Kidney (tissue), 14 donors: ENCODE measurements around the gene IL1R1. TPM values are rescaled to one million over a fixed set of nuclear protein-coding genes. Genes with fewer than 3 reads are reported as not detected.

Experiments
- DNase-seq, 5 donors: peaks; one replicate each; pipeline ENCODE4 v3.0.0-alpha.2; 2013 to 2020
- FAIRE-seq: peaks from 2 replicates; lab custom pipeline; 2012; peaks lifted over from hg19 to GRCh38; lab: Jason Lieb, UNC
- H3K27ac ChIP-seq, 2 donors: one replicate each; pipeline ENCODE4 v1.7.0; 2013; ENCODE audit warnings: low read depth in 2 of 2, low read length in 2 of 2, inconsistent platforms in 1 of 2
- H3K27me3 ChIP-seq: one replicate; pipeline ENCODE4 v1.7.1; 2013; ENCODE audit warnings: low read length, inconsistent platforms; ENCODE audit not compliant: control insufficient read depth, insufficient read depth
- H3K36me3 ChIP-seq, 3 donors: one replicate each; pipeline versions ENCODE4 v1.7.0 to v1.7.1; 2013; ENCODE audit warnings: low read length in 3 of 3, control low read depth in 1 of 3, inconsistent platforms in 1 of 3; ENCODE audit not compliant: insufficient read depth in 3 of 3, control insufficient read depth in 2 of 3
- H3K4me1 ChIP-seq, 3 donors: one replicate each; pipeline versions ENCODE4 v1.7.0 to v1.7.1; 2013; ENCODE audit warnings: low read length in 3 of 3, inconsistent platforms in 1 of 3, low read depth in 1 of 3; ENCODE audit not compliant: control insufficient read depth in 2 of 3, insufficient read depth in 2 of 3
- H3K4me3 ChIP-seq, 3 donors: one replicate each; pipeline versions ENCODE4 v1.7.0 to v1.8.1; 2013; ENCODE audit warnings: low read length in 3 of 3, control low read depth in 1 of 3, inconsistent platforms in 1 of 3
- H3K9ac ChIP-seq, 3 donors: one replicate each; pipeline versions ENCODE4 v1.7.0 to v1.7.1; 2013; ENCODE audit warnings: low read length in 3 of 3, control low read depth in 1 of 3, inconsistent platforms in 1 of 3
- H3K9me3 ChIP-seq, 3 donors: one replicate each; pipeline versions ENCODE4 v1.7.0 to v1.7.1; 2013; ENCODE audit warnings: low read length in 3 of 3, control low read depth in 1 of 3, inconsistent platforms in 1 of 3; ENCODE audit not compliant: control insufficient read depth in 2 of 3, insufficient read depth in 1 of 3
- intact Hi-C: fragments of 100-400 bp; cut with DNase I; formaldehyde crosslinking; loops from one replicate; pipeline ENCODE4 v1.11.1; 2022
- polyA plus RNA-seq: library from polyadenylated mRNA; stranded (reverse); fragments of 350-450 nt; fragmentation: Illumina TruSeq; extraction: RNeasy Lipid Tissue Mini Kit (QIAGEN cat#74804); gene quantifications from one replicate; pipeline ENCODE4 v1.2.3, GENCODE V29; 2014; ENCODE audit warnings: low read depth, low replicate concordance; ENCODE audit not compliant: insufficient read depth
- total RNA-seq: library from RNA; stranded (reverse); fragmentation: NEBNext Ultra II Directional; extraction: Animal tissue kit (Norgen Biotek cat#: 25700); gene quantifications from one replicate; pipeline ENCODE4 v1.2.1, GENCODE V29; 2021
- TF ChIP-seq, protein P1 (sequence below): IDR thresholded peaks from 3 replicates; pipeline ENCODE4 v1.5.1; 2012; ENCODE audit warnings: mild to moderate bottlenecking, moderate library complexity, borderline replicate concordance; ENCODE audit not compliant: insufficient read depth; ENCODE audit errors: extremely low read depth
- donor health status: control.
- donor health status: control.
- donor health status: control.
- donor health status: control.
- donor health status: control.
- donor health status: DM: yes; HTN: yes; CAD: no.
- donor health status: Normal renal cell carcinoma (clear cell type).

IL1R1 gene
- total and polyA plus RNA-seq, 2 donors from 2014 or later = 24.6 to 95.9 TPM

DNA sequence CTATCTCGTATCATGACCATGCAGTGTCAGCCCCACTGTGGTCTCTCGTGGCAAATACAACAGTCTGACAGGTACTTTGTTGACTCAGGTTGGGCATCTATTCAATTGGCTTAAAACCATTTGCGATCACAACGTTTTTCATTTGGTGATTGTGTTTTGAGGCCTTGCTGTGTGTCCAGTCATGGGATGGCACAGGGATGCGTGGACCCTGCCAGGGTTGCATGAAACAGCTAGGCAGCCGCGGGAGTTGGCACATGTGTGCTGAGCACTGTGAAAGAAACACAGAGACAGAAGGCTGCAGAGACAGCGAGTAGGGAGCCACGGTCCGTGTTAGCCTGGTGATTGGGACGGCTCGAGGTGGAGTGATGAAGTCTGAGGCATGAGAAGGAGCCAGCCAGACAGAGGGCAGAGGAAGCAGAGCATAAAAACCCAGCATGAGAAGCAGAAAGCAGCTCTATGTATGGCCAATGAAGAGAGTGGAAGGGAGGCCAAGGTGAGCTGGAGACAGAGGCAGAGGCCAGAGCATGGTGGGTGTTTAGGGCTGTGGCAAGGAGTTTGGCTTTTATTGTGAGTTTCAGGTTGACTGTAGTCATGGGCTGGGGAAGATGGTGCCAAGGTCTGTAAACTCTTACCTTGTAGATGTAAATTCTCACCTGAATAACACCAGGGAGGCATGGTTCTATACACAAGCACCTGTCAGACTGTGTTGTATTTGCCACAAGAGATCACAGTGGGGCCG is 31.8 kb upstream of the IL1R1 start:
- Histone ChIP-seq H3K9ac (no peak overlapping the region), H3K27me3 (no peaks in the 10 kb centered on the region), H3K4me3 (no peak overlapping the region), H3K4me1 (peaks cover 4 to 32% (median 18%) of the 10 kb centered on the region in 3 donors), H3K36me3 (no peaks in the 10 kb centered on the region), H3K9me3 (no peaks in the 10 kb centered on the region), H3K27ac (no peak overlapping the region)
- TF ChIP-seq, protein P1, sequence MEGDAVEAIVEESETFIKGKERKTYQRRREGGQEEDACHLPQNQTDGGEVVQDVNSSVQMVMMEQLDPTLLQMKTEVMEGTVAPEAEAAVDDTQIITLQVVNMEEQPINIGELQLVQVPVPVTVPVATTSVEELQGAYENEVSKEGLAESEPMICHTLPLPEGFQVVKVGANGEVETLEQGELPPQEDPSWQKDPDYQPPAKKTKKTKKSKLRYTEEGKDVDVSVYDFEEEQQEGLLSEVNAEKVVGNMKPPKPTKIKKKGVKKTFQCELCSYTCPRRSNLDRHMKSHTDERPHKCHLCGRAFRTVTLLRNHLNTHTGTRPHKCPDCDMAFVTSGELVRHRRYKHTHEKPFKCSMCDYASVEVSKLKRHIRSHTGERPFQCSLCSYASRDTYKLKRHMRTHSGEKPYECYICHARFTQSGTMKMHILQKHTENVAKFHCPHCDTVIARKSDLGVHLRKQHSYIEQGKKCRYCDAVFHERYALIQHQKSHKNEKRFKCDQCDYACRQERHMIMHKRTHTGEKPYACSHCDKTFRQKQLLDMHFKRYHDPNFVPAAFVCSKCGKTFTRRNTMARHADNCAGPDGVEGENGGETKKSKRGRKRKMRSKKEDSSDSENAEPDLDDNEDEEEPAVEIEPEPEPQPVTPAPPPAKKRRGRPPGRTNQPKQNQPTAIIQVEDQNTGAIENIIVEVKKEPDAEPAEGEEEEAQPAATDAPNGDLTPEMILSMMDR = no peak
- DNase-seq (no peak), FAIRE-seq (no peak)
- intact Hi-C loops = no loop called here

DNA sequence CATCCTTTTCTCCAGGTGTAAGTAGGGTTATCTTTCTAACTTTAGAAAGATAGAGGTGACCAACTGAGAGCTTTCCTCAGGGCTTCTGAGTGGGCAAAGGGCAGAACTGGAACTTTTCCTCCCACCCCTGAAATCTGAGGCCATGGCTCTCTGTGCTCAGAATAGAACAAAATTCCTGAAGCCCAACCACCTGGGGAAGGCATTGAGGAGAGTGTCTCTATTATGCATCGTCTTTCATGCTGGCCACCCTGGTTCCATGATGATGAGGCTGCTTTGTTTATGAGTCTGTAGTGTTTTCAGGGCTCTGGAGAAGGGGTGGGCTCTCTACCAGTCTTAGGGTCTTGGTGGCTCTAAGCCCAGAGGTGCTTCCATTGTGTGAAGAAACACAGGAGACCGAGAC is 30.7 kb upstream of the IL1R1 start:
- no peaks in the 10 kb centered on the region for H3K9me3 ChIP-seq
- FAIRE-seq = no peak
- H3K4me3 ChIP-seq = no peak overlapping the region
- no peaks in the 10 kb centered on the region for H3K36me3 ChIP-seq
- H3K9ac ChIP-seq = no peak overlapping the region
- no peaks in the 10 kb centered on the region for H3K27me3 ChIP-seq
- no peak overlapping the region for H3K27ac ChIP-seq
- TF ChIP-seq, protein P1 = no peak
- H3K4me1 ChIP-seq = peaks cover 0 to 31% (median 15%) of the 10 kb centered on the region in 3 donors
- intact Hi-C loops = no loop called here
- peak in 4 of 5 donors; percentile 33 to 82 (median 62) for DNase-seq

DNA sequence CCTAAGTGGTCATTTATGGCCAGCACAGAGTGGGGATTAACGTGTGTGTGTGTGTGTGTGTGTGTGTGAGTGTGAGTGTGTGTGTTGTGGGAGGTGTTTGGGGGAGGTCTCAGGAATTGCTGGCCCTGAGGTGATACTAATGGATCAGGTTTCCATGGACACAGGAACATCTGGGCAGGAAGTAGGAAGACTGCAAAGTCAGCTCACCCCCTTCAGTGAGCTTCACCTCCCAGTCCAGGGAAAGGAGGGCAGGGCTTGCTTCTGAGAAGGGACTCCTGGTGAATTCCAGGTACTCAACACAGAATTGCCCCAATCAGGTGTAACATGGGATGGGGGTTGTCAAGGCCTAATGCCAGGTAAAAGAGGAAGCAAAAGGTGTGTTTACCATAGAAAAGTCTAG is 30.3 kb upstream of the IL1R1 start:
- Histone ChIP-seq H3K27ac (no peak overlapping the region), H3K4me1 (peaks cover 0 to 29% (median 18%) of the 10 kb centered on the region in 3 donors), H3K9me3 (no peaks in the 10 kb centered on the region), H3K9ac (no peak overlapping the region), H3K36me3 (no peaks in the 10 kb centered on the region), H3K27me3 (no peaks in the 10 kb centered on the region), H3K4me3 (no peak overlapping the region)
- DNase-seq (no peak), FAIRE-seq (no peak)
- TF ChIP-seq, protein P1 = no peak
- intact Hi-C loops = no loop called here
